Ovary (tissue), 3 donors: ENCODE measurements around the gene RNF175.

Experiments used
- EP300 ChIP-seq: sonication (generic); formaldehyde crosslinking; IDR thresholded peaks from one replicate; pipeline ENCODE4 v1.6.1; 2017; ENCODE audit warnings: antibody characterized with exemption
- POLR2A ChIP-seq: fragments of 450-650 bp; IDR thresholded peaks from one replicate; pipeline ENCODE4 v1.6.1; 2017; ENCODE audit warnings: antibody characterized with exemption, mild to moderate bottlenecking, moderate library complexity
- TF ChIP-seq, protein P1 (sequence below), 3 donors: fragments of 450-650 bp in 2 of 3; fragments of 200-600 bp in 1 of 3; IDR thresholded peaks; one replicate each; pipeline versions ENCODE4 v1.5.1 to v1.8.0; 2016 to 2022; ENCODE audit warnings: antibody characterized with exemption in 3 of 3, mild to moderate bottlenecking in 1 of 3
- donor health status: DM: no; HTN: no; CAD: no.

DNA sequence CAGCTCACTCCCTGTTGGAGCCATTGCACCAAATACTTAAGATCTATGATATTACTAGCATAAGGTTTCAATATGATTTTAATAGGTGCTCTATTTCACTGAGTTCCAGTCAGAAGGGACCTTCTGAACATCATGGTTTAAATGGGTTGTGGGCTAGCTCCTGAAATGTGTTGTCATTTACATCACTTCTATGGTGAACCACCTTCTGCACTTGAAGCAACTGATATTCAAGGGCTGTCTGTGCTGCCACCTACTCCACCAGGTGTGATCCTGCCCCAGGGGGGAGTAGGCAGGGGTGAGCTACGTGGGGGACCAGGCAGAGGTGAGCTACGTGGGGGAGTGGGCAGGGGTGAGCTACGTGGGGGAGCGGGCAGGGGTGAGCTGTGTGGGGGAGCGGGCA is 35.2 kb downstream of the RNF175 start:
- TF ChIP-seq, protein P1, sequence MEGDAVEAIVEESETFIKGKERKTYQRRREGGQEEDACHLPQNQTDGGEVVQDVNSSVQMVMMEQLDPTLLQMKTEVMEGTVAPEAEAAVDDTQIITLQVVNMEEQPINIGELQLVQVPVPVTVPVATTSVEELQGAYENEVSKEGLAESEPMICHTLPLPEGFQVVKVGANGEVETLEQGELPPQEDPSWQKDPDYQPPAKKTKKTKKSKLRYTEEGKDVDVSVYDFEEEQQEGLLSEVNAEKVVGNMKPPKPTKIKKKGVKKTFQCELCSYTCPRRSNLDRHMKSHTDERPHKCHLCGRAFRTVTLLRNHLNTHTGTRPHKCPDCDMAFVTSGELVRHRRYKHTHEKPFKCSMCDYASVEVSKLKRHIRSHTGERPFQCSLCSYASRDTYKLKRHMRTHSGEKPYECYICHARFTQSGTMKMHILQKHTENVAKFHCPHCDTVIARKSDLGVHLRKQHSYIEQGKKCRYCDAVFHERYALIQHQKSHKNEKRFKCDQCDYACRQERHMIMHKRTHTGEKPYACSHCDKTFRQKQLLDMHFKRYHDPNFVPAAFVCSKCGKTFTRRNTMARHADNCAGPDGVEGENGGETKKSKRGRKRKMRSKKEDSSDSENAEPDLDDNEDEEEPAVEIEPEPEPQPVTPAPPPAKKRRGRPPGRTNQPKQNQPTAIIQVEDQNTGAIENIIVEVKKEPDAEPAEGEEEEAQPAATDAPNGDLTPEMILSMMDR (IDR thresholded peaks at IDR 0.05) = no peak
- TF ChIP-seq EP300 = no peak
- TF ChIP-seq POLR2A = no peak
